CD4-positive, alpha-beta T cell treated with Interleukin-21 for 1 hour (primary cell): ENCODE data around the gene PAPPA.

Experiments
- DNase-seq: peaks from one replicate; pipeline ENCODE4 v3.0.0-alpha.2; 2020

The PAPPA gene

DNA sequence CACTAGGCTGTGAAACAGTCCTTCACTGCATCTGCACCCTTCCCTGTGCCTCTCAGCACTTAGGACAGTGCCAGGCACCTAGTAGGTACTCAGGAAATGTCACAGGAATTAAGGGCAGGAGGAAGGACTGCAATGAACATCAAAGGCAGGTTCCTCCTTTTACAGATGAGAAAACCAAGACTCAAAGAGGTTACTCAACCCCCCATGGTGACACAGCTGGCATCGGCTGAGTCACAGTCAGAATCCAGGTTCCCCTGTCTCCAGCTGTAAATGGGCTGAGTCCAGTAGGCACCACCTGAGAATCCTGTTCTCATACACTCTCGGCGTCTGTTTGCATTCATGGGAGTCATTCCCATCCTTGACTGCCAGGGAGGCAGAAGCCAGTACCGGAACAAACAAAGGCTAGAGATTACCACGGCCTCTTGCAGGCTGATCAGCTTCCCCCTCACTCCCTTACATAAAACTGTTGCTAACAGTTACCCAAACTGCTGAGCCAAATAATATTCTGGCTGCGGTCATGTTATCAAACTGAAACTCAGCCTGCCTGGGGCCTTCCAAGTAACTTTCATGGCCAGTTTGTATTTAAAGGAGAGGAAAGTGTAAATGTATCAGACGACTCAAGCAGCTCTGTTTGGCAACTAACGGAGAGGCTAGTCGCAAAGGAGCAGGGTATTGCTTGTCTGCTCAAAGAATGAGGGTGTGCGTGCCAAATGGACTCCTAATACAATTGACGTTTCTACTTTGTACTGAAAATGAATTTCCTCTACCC, 201.7 kb downstream of the PAPPA start:
- no peak for DNase-seq

DNA sequence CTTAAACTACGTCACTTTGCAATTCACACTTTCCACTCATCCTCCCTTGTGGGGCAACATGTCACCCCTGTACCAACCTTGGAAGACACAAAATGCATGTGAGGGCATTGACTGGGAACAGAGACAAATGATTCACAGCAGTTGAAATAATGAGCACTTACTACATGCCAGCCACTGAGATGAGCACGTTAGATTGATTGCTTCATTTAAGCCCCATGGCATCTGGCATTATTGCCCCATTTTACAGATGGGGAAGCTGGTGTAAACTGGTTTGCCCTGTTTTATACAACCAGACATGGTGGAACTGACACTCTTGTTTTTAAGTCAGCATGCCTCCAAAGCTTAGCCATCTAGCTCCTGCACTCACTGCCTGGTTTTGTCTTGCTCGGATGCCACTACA, 204.7 kb downstream of the PAPPA start:
- no peak for DNase-seq

DNA sequence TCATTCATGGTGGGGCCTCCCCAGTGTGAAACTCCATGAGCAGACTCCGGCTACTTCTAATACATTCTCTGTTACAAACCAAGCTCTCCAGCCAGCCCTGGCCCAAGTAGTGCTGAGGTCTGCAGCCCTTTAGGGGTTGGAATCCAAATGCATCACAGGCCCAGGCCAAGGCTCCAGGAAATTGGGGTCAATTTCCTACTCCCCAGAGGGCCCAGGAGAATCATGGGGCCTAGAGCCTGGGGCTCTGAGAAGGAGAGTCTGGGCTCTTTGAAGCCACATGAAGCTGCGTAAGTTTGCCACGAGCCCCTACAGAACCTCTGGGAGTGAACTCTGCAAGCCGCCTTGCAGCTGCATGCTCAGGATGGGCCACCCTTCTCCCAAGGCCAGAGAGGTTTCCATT, 206.4 kb downstream of the PAPPA start:
- DNase-seq: no peak

GRCh38 chr9:116360989-116361388, 207.4 kb downstream of the PAPPA start:
- DNase-seq: no peak

DNA sequence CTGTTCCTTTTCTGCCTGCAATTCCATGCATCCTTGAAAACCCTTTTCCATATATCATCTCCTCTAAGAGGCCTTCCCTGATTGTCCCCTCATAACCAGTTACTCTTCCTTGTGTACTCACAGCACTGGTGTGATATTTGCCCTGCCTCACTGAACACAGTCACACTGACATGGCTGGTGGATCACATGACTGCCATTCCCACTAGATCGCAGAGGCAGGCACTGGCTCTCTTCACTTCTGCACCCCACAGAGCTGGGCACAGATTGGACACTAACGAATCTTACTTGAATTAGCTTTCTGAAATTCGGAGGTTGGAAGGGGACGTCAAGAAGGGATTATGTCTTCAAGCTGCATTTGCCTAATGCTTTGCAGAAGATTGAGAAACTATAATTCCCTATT, 208.0 kb downstream of the PAPPA start:
- no peak for DNase-seq

DNA sequence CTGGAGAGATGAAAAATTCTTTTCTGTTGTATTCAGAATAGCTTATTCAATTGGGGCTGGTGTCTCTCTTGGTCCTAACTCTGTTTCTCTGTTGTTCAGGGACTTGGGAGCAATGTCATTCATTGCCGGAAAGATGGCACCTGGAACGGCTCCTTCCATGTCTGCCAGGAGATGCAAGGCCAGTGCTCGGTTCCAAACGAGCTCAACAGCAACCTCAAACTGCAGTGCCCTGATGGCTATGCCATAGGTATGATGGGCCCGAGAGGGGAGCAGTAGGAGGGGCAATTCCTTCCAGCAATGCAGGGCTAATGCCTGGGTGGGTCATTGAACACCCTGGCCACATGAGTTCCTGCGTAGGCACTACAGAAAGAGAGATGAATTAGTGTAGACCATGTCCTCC, 208.9 kb downstream of the PAPPA start:
- DNase-seq: no peak

- no peak for DNase-seq
Observed at GRCh38 chr9:116365056-116365471, 211.5 kb downstream of the PAPPA start.

GRCh38 chr9:116366241-116366640, 212.7 kb downstream of the PAPPA start:
- no peak for DNase-seq

GRCh38 chr9:116368680-116369079, 215.1 kb downstream of the PAPPA start:
- DNase-seq: no peak

GRCh38 chr9:116369706-116370105, 216.1 kb downstream of the PAPPA start:
- no peak for DNase-seq

DNA sequence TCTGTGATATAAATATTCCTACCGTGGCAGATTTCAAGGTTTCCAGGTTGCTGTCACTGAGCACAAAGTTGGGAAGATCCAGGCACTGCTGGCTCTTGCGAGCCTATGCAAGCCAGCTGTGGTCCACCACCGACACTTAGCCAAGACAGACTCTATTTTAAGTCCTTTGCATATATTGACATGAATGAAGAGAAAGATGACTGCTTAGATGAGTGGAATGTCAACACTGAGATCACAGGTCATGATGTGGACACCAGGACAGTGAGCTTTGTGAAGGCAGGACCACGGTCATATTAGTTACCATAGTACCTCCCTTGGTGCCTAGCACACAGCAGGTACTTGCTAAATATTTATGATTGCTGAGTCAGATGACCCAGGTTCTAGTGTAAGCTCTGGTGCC, 217.0 kb downstream of the PAPPA start:
- no peak for DNase-seq

- DNase-seq: no peak
Observed at GRCh38 chr9:116372081-116372673, 218.6 kb downstream of the PAPPA start.

DNA sequence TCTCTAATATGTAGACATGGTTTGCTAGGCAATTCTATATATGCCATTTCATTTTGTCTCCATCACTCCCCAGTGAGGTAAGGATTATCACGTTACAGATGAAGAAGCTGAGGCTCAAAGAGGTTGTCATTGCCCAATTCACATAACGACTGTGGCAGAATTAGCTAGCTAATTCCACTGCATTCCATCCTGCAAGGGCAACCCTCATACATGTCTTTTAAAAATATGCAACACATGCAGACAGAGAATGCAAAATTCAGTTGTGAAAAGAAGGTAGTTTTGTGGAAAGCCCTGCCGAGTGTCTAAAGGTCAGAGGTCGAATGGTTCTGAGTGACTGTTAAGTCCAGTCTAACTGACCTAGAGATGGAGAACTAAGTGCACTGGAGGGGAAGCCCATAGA, 219.2 kb downstream of the PAPPA start:
- DNase-seq: no peak

GRCh38 chr9:116377179-116377798, 223.7 kb downstream of the PAPPA start:
- DNase-seq: no peak

- no peak for DNase-seq
Observed at GRCh38 chr9:116378873-116379272, 225.3 kb downstream of the PAPPA start.

- DNase-seq: no peak
Observed at GRCh38 chr9:116379821-116380220, 226.2 kb downstream of the PAPPA start.

DNA sequence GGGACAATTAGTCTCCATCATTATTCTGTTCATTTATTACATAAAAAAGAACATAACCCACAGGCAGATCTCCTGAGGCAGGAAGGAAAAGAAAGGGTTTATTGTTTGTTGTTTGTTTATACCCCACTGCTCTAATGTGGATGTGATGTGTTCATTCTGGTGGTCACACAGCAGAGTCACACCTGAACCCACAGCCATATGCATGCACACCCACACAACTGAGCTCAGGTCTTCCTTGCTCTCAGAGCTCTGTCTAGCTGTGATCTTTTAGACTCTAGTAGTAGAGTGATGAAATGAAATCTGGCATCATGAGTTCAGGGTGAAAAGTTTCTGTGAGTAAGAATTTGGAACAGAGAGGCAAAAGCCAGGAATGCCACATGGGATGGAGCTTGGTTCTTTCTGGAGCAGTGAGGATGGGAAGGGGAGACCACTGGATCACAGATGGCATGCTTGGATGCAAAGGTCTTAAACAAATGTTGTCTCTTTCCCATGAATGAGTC, 227.0 kb downstream of the PAPPA start:
- no peak for DNase-seq

DNA sequence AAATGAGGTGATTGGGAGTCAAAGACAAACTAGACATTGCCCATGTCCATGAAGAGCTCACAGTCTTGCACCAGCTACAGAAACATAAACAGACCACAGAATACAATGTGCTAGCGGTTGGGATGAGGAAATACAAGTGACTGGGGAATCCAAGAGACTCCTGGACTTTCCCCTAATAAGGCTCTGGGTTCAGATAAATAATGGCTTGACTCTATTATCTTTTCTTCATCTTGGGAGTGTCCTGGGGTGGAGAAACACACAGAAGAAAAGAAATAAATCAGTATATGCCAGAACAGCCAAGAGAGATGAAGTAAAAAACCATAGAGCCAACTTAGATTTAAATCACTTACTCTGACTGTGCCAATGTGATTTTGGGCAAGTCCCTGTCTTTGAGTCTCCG, 227.8 kb downstream of the PAPPA start:
- DNase-seq: no peak

DNA sequence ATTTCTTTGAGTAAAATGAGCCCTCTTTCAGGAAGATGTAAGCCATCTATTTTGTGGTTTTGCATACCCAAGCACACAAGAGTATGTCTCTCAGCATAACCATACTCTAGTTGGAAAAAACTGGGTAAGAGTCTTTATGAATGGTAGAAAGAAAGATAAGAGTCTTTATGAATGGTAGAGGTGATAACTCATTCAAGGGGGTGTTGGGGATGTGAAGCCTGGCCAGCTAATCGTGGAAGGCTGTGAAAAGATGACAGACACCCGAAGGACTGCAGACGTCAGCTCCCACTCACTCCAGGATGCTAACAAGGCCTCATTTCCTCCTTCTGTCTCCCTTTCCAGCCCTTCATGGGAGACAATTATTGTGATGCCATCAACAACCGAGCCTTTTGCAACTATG, 228.5 kb downstream of the PAPPA start:
- no peak for DNase-seq

GRCh38 chr9:116383133-116383532, 229.5 kb downstream of the PAPPA start:
- no peak for DNase-seq

DNA sequence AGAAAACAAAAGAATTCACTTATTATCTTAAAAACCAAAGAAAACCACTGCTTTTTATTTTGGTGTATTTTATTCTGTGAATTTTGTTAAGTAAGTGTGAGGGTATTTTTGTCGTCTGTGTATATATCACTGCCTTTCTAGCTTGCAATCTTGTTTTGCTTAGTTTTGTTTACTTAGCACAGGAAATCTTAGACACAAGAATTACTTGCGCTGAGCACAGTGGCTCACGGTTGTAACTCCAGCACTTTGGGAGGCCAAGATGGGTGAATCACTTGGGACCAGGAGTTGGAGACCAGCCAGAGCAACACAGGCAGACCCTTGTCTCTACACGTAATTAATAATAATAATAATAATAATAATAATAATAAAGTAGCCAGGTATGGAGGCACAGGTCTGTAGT, 230.3 kb downstream of the PAPPA start:
- DNase-seq: no peak

- no peak for DNase-seq
Observed at GRCh38 chr9:116387934-116388698, 234.5 kb downstream of the PAPPA start.

DNA sequence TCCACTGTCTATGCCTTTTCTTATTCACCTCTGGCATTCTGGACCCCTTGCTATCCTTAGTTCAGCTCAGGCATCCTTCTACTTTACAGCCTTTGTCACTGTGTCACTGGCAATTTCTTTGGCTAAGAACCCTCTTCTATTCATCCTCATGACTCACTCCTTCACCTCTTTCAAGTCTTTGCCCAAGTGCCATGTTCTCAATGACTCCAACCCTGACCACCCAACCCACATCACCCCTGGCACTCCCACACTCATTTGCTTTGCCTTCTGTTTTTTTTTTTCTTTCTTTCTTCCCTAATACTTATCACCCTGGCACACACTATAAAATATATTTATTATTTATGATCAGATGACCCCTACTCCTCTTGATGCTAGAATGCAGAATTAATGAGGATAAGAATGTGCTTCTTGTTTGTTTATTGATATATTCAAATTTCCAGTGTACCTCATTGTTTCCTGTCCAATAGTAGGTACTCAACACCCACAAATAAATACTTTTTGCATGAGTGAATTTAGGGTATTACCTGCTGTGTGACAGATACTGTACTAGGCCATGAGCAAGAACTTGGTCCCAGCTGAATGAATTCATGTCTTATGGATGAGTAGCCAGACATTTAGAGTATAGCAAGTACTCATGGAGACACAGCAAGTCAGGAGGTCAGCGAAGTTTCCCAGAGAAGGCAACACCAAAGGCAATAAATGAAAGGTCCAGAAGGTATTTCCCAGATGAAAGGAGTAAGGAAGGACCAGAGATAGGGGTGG, 236.1 kb downstream of the PAPPA start:
- no peak for DNase-seq
